Hematopoietic multipotent progenitor cell treated with erythropoietin and hydrocortisone succinate and interleukin-3 and kit ligand, for 17 days (in vitro differentiated cells): ENCODE measurements around the gene PRKAB1.
"Not testable (repeated sequence)": the region's sequence is repeated elsewhere in the genome, so short reads cannot be mapped to it uniquely, and the experiment has no call there.

Source experiments
- DNase-seq: peaks from one replicate; pipeline ENCODE4 v3.0.0-alpha.2; 2015; ENCODE audit warnings: low spot score

Gene PRKAB1, protein sequence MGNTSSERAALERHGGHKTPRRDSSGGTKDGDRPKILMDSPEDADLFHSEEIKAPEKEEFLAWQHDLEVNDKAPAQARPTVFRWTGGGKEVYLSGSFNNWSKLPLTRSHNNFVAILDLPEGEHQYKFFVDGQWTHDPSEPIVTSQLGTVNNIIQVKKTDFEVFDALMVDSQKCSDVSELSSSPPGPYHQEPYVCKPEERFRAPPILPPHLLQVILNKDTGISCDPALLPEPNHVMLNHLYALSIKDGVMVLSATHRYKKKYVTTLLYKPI

GRCh38 chr12:119667577-119668323 is at the start of gene PRKAB1:
Gene PRKAB1 (plus strand): TSS chr12:119668133. CDS start chr12:119668245, 112 bp downstream.
- DNase-seq: peak; percentile 98

GRCh38 chr12:119618328-119618896 is 49.5 kb upstream of the PRKAB1 start:
- not testable (repeated sequence) for DNase-seq

DNA sequence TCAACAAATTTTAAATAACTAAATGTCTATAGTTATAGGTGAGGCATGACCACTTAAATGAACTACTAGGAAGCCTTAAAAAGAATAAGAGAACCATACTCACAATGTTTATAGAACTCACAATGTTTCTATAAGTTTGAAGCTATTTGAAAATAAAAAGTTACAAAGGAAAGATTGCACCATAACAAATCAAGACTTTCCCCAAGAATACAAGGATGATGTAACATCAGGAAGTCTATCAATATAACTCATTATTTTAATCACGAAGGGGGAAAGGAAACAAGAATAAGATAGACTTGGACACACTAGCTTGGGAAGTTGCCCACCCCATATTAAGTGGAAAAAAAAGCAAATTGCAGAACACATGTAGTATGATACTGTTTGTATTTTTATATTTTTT is 47.4 kb upstream of the PRKAB1 start:
- DNase-seq: no peak

DNA sequence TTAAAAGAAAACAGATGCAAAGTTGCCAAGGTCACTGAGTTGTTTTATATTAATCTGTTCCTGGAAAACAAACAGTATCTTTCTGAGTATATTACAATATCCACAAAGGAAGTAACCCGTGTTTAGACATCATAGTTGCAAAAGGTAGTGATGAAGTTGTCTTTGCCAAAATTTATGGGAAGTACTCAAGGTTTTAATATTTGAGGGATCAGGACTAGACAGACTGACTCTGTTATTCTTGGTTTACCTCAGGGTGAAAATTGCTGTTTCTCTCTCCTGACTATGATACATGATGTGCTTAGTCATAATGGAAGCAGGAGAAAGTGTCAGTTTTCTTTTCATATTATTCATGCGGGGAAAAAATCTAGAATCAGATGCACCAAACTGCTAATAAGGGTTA is 46.1 kb upstream of the PRKAB1 start:
- DNase-seq: no peak

DNA sequence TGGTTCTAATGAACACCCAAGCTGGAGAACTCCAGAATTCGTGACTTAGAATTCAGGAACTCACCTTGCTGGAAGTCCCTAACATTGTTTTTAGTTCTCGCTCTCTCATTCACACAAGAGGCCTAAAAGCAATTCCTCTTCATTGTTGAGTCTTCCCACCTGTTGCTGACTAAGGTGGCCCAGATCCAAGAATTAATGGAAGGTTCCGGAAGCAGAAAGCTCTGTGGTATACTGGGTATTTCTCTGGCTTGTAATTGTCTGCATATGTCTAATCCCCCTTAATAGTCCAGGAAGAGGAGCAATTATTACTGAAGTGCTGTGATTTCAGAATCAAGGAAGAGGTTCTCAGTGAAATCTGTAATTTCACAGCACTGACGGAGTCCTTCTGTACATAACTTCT is 43.0 kb upstream of the PRKAB1 start:
- DNase-seq: no peak

- no peak for DNase-seq
These were observed 40.8 kb upstream of the PRKAB1 start for GRCh38 chr12:119627019-119627643.

- no peak for DNase-seq
These were observed 40.2 kb upstream of the PRKAB1 start for GRCh38 chr12:119627686-119628085.

- no peak for DNase-seq
These were observed 37.6 kb upstream of the PRKAB1 start for GRCh38 chr12:119630223-119630780.

DNA sequence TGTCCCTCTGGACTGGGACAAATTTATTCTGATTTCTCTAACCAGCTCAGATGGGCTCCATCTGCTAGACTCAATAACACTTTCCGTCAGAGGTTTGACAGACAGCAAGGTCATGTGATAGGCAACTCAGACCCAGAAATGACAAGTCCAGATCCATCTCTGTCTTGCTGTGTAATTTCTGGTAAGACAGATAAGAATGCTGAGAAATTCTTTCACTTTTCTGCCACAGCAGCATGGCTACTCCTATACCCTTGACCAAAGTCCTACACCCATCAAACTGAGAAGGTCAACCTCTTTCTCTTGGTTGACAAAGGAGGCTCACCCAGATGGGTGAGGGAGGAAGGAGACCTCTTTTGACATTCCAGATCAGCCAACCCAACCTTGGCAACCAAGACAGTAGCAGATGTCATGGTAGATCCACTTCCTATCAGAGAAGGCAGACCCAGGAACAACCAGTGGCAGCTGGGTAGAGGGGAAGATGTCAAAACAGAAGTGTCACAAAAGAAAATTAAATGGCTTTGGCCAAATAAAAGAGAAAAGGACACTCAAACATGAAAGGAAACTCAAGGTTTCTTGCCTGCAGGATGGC is 36.9 kb upstream of the PRKAB1 start:
- DNase-seq: peak; percentile 7

DNA sequence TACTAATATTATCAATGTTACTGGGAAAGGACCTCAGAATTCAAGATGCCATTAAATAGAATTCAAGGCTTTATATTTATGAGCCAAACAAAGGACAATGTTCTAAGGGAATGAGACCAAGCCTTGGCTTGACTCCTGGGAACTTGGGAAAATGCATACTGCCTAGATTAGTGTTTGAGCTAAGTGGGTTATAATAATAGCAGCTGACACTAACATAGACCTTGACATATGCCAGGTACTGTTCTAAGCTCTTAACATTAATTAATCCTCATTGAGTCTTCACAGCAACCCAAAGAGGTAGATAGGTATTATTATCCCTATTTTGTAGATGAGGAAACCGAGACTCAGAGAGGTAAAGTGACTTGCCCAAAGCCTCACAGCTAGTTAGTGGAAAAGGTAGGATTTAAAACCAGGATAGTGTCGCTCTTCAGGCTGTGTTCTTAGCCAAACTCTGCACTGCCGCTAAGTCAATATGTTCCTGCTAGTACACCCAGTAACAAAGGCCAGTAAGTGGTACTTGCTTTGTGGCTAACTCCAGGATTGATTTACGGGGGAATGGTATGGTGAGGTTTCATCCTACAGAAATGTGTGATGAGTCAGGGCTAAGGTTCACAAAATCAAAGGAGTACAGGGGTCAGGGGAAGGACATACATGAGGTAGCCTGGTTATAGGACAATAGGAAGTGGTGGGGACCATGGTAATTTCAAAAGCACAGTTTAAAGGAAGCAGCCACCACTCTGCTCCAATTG is 35.8 kb upstream of the PRKAB1 start:
- no peak for DNase-seq

GRCh38 chr12:119634743-119635142 is 33.2 kb upstream of the PRKAB1 start:
- no peak for DNase-seq

DNA sequence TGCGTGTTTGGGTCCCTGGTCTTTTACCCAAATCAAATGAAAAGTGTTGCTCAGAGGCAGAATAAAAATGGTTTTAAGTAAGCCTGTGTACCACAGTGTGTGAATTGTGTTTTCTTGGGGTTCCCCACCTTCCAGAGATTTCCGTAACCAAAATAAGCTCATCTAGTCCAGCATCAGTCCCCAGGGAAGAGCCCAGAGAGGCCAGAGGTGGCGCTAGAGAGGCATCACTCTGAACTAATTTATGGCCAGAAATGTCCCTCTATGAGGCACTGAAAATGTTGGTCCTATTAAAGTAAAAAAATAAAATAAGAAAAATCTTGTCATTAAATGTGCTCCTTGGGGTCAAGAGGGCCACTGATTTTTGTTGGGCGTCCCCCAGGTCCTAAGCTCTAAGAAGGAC is 24.9 kb upstream of the PRKAB1 start:
- no peak for DNase-seq

GRCh38 chr12:119644930-119645329 is 23.0 kb upstream of the PRKAB1 start:
- DNase-seq: no peak

- no peak for DNase-seq
These were observed 22.3 kb upstream of the PRKAB1 start for GRCh38 chr12:119645535-119646059.

GRCh38 chr12:119649202-119649808 is 18.6 kb upstream of the PRKAB1 start:
- DNase-seq: peak; percentile 49

GRCh38 chr12:119652665-119653064 is 15.3 kb upstream of the PRKAB1 start:
- DNase-seq: no peak

- not testable (repeated sequence) for DNase-seq
These were observed 10.9 kb upstream of the PRKAB1 start for GRCh38 chr12:119657001-119657400.

DNA sequence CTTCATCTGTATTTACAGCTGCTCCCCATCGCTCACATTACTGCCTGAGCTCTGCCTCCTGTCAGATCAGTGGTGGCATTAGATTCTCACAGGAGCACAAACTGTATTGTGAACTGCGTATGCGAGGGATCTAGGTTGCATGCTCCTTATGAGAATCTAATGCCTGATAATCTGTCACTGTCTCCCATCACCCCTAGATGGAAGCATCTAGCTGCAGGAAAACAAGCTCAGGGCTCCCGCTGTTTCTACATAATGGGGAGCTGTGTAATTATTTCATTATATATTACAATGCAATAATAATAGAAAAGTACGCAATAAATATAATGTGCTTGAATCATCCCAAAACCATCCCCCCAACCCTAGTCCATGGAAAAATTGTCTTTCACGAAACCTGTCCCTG is 9.8 kb upstream of the PRKAB1 start:
- DNase-seq: not testable (repeated sequence)

- DNase-seq: peak; percentile 75
These were observed 8.5 kb upstream of the PRKAB1 start for GRCh38 chr12:119659289-119659897.

GRCh38 chr12:119660076-119660475 is 7.9 kb upstream of the PRKAB1 start:
- DNase-seq: no peak
